Skin epidermis (tissue), 12 donors: Measurements from ENCODE around the gene CNPY4.

ENCODE experiments used
- H3K27ac ChIP-seq, 21 experiments: fragments of 200-600 bp; sonication (generic) in 11 of 21; one replicate each; pipeline ENCODE4 v1.5.0; 2020; ENCODE audit warnings: mild to moderate bottlenecking in 3 of 21, inconsistent platforms in 2 of 21, moderate library complexity in 2 of 21
- H3K4me3 ChIP-seq, 7 experiments: fragments of 200-600 bp; sonication (generic) in 2 of 7; one replicate each; pipeline ENCODE4 v1.5.0; 2020; ENCODE audit warnings: inconsistent platforms in 2 of 7, mild to moderate bottlenecking in 2 of 7, moderate library complexity in 1 of 7

CNPY4 gene

GRCh38 chr7:100090527-100091410, 28.7 kb upstream of the CNPY4 start:
- Histone ChIP-seq H3K4me3 (no peak overlapping the region), H3K27ac (no peak overlapping the region)

- H3K27ac ChIP-seq = no peak overlapping the region
- H3K4me3 ChIP-seq = no peak overlapping the region
These were observed 27.8 kb upstream of the CNPY4 start for GRCh38 chr7:100091411-100092181.

GRCh38 chr7:100093054-100093453, 26.4 kb upstream of the CNPY4 start:
- Histone ChIP-seq H3K4me3 (no peak overlapping the region), H3K27ac (peak overlapping the region in 1 of 21 experiments; percentile 50)

- no peak overlapping the region for H3K4me3 ChIP-seq
- peak overlapping the region in 1 of 21 experiments; percentile 50 for H3K27ac ChIP-seq
These were observed 25.9 kb upstream of the CNPY4 start for GRCh38 chr7:100093498-100093897.

- Histone ChIP-seq H3K27ac (peak overlapping the region in 1 of 21 experiments; percentile 50), H3K4me3 (no peak overlapping the region)
These were observed 25.4 kb upstream of the CNPY4 start for GRCh38 chr7:100093925-100094486.

GRCh38 chr7:100095289-100095688, 24.1 kb upstream of the CNPY4 start:
- H3K27ac ChIP-seq = no peak overlapping the region
- no peak overlapping the region for H3K4me3 ChIP-seq

GRCh38 chr7:100095704-100096103, 23.7 kb upstream of the CNPY4 start:
- Histone ChIP-seq H3K4me3 (no peak overlapping the region), H3K27ac (no peak overlapping the region)

GRCh38 chr7:100098913-100099312, 20.5 kb upstream of the CNPY4 start:
- Histone ChIP-seq H3K27ac (peak overlapping the region in 2 of 21 experiments; percentile 91 to 97), H3K4me3 (peak overlapping the region in 2 of 7 experiments; percentile 46 to 98)

- Histone ChIP-seq H3K4me3 (peak overlapping the region; percentile 46 to 98 (median 85)), H3K27ac (peak overlapping the region in 18 of 21 experiments; percentile 79 to 97 (median 94))
These were observed 20.0 kb upstream of the CNPY4 start for GRCh38 chr7:100099452-100099851.

GRCh38 chr7:100100420-100101015, 18.9 kb upstream of the CNPY4 start:
- H3K4me3 ChIP-seq = peak overlapping the region; percentile 46 to 98 (median 85)
- peak overlapping the region; percentile 61 to 97 (median 93) for H3K27ac ChIP-seq

- peak within 1 kb of the TSS; percentile 68 to 97 (median 93) for H3K27ac ChIP-seq
These were observed 18.2 kb upstream of the CNPY4 start, which contains the start of the genes AP4M1 and MCM7 for GRCh38 chr7:100101016-100101862. AP4M1 (plus strand) TSS chr7:100101643; CDS start chr7:100101715, 72 bp downstream. MCM7 (minus strand) TSS chr7:100101397; CDS start chr7:100101294, 103 bp downstream.

GRCh38 chr7:100102950-100103840, 16.2 kb upstream of the CNPY4 start:
- Histone ChIP-seq H3K4me3 (no peak overlapping the region), H3K27ac (peak overlapping the region in 4 of 21 experiments; percentile 93 to 96 (median 94))

More at GRCh38 chr7:100101016-100101862, 18.2 kb upstream of the CNPY4 start, which contains the start of the genes AP4M1 and MCM7:
- peak within 1 kb of the TSS; percentile 46 to 98 (median 85) for H3K4me3 ChIP-seq

- Histone ChIP-seq H3K4me3 (no peak overlapping the region), H3K27ac (no peak overlapping the region)
These were observed 13.9 kb upstream of the CNPY4 start for GRCh38 chr7:100105534-100105933.

- Histone ChIP-seq H3K27ac (no peak overlapping the region), H3K4me3 (no peak overlapping the region)
These were observed 12.8 kb upstream of the CNPY4 start for GRCh38 chr7:100106633-100107032.

GRCh38 chr7:100107125-100107737, 12.2 kb upstream of the CNPY4 start:
- no peak overlapping the region for H3K27ac ChIP-seq
- H3K4me3 ChIP-seq = no peak overlapping the region

GRCh38 chr7:100107890-100108289, 11.5 kb upstream of the CNPY4 start:
- Histone ChIP-seq H3K4me3 (no peak overlapping the region), H3K27ac (no peak overlapping the region)

- no peak overlapping the region for H3K27ac ChIP-seq
- no peak overlapping the region for H3K4me3 ChIP-seq
These were observed 9.8 kb upstream of the CNPY4 start for GRCh38 chr7:100109521-100110163.
